ENCODE data around the gene GRIK1. TPM values are rescaled to one million over a fixed set of nuclear protein-coding genes. Genes with fewer than 3 reads are reported as not detected.

Gene GRIK1
- total RNA-seq, 4 donors from 2014 or later: 0.44 to 4.1 (median 2.6) TPM

GRCh38 chr21:29821230-29821629 is 118.6 kb downstream of the GRIK1 start:
- no peak for TF ChIP-seq EP300 (IDR thresholded peaks at IDR 0.05)
- TF ChIP-seq CTCF (IDR thresholded peaks at IDR 0.05): no peak
- no peak for TF ChIP-seq POLR2A (IDR thresholded peaks at IDR 0.05)
- no peaks in the 10 kb centered on the region for H3K27me3 ChIP-seq
- no peak overlapping the region for H3K4me3 ChIP-seq
- H3K27ac ChIP-seq: no peak overlapping the region
- 83 to 88% methylated on average over 1 of the region's 1 CpG for WGBS, 2 donors
- DNase-seq (ENCODE audit: low spot score in 2 of 2): no peak
- H3K4me1 ChIP-seq: no peaks in the 10 kb centered on the region
- no peaks in the 10 kb centered on the region for H3K9me3 ChIP-seq
- H3K36me3 ChIP-seq: no peaks in the 10 kb centered on the region

GRCh38 chr21:29819675-29820326 is 120.0 kb downstream of the GRIK1 start:
- no peaks in the 10 kb centered on the region for H3K36me3 ChIP-seq
- H3K27ac ChIP-seq: no peak overlapping the region
- no peak for TF ChIP-seq EP300 (IDR thresholded peaks at IDR 0.05)
- no peak for TF ChIP-seq CTCF (IDR thresholded peaks at IDR 0.05)
- no peak for TF ChIP-seq POLR2A (IDR thresholded peaks at IDR 0.05)
- no peaks in the 10 kb centered on the region for H3K9me3 ChIP-seq
- H3K27me3 ChIP-seq: no peaks in the 10 kb centered on the region
- WGBS, 2 donors: 37 to 44% methylated on average over 5 of the region's 5 CpGs
- H3K4me3 ChIP-seq: no peak overlapping the region
- DNase-seq (ENCODE audit: low spot score in 2 of 2): no peak
- no peaks in the 10 kb centered on the region for H3K4me1 ChIP-seq

GRCh38 chr21:29818383-29818921 is 121.3 kb downstream of the GRIK1 start:
- H3K27me3 ChIP-seq: no peaks in the 10 kb centered on the region
- no peaks in the 10 kb centered on the region for H3K4me1 ChIP-seq
- WGBS, 2 donors: 78 to 85% methylated on average over 2 of the region's 2 CpGs
- H3K9me3 ChIP-seq: no peaks in the 10 kb centered on the region
- no peak for TF ChIP-seq POLR2A (IDR thresholded peaks at IDR 0.05)
- no peak for TF ChIP-seq CTCF (IDR thresholded peaks at IDR 0.05)
- no peak for TF ChIP-seq EP300 (IDR thresholded peaks at IDR 0.05)
- H3K4me3 ChIP-seq: no peak overlapping the region
- DNase-seq (ENCODE audit: low spot score in 2 of 2): no peak
- H3K36me3 ChIP-seq: no peaks in the 10 kb centered on the region
- H3K27ac ChIP-seq: no peak overlapping the region

GRCh38 chr21:29817450-29817849 is 122.3 kb downstream of the GRIK1 start:
- DNase-seq (ENCODE audit: low spot score in 2 of 2): no peak
- no peak overlapping the region for H3K27ac ChIP-seq
- WGBS, 2 donors: 91 to 93% methylated on average over 3 of the region's 3 CpGs
- H3K4me1 ChIP-seq: no peaks in the 10 kb centered on the region
- H3K4me3 ChIP-seq: no peak overlapping the region
- H3K9me3 ChIP-seq: no peaks in the 10 kb centered on the region
- TF ChIP-seq POLR2A (IDR thresholded peaks at IDR 0.05) (no peak), CTCF (IDR thresholded peaks at IDR 0.05) (no peak), EP300 (IDR thresholded peaks at IDR 0.05) (no peak)
- H3K27me3 ChIP-seq: no peaks in the 10 kb centered on the region
- no peaks in the 10 kb centered on the region for H3K36me3 ChIP-seq

GRCh38 chr21:29812947-29813346 is 126.8 kb downstream of the GRIK1 start:
- Histone ChIP-seq H3K27ac (no peak overlapping the region), H3K27me3 (no peaks in the 10 kb centered on the region), H3K4me1 (peaks cover 0 to 15% (median 0%) of the 10 kb centered on the region in 4 donors), H3K4me3 (no peak overlapping the region), H3K9me3 (no peaks in the 10 kb centered on the region), H3K36me3 (no peaks in the 10 kb centered on the region)
- WGBS, 2 donors: 79 to 81% methylated on average over 3 of the region's 3 CpGs
- no peak for DNase-seq (ENCODE audit: low spot score in 2 of 2)
- no peak for TF ChIP-seq CTCF (IDR thresholded peaks at IDR 0.05)
- TF ChIP-seq POLR2A (IDR thresholded peaks at IDR 0.05): no peak
- no peak for TF ChIP-seq EP300 (IDR thresholded peaks at IDR 0.05)

All from tibial nerve (tissue), 4 donors.